HepG2 (cell line): ENCODE measurements around the gene ZNF254. TPM values are rescaled to one million over a fixed set of nuclear protein-coding genes. Genes with fewer than 3 reads are reported as not detected.

Experiments used
- ATAC-seq: fragments of 200-7000 bp; cut with Tn5 transposase; 3 replicates; pipeline ENCODE4 v1.9.1; 2020; ENCODE audit warnings: mild to moderate bottlenecking, moderate library complexity
- BruUV-seq: library from RNA; stranded (reverse); fragments of 400-500 nt; replicated peaks from 2 replicates; lab custom pipeline; 2021; lab: Mats Ljungman, UMichigan
- CTCF ChIA-PET: fragments of 300-600 bp; formaldehyde crosslinking; extraction: SDS; loops from one replicate; lab custom pipeline; 2021; ENCODE audit warnings: low total read pairs, inconsistent platforms, low intra/inter-chr PET ratio; lab: Yijun Ruan, JAX
- POLR2A ChIA-PET: fragments of 350-600 bp; sonication (Branson Sonifier 250); formaldehyde crosslinking; loops from one replicate; lab custom pipeline; 2020; ENCODE audit warnings: antibody characterized with exemption, inconsistent platforms; lab: Yijun Ruan, JAX
- DNase-seq: peaks from one replicate; pipeline ENCODE4 v3.0.0-alpha.2; 2015; ENCODE audit warnings: low spot score
- FAIRE-seq: peaks from 3 replicates; lab custom pipeline; 2011; peaks lifted over from hg19 to GRCh38; lab: Jason Lieb, UNC
- H2AFZ ChIP-seq: one replicate; pipeline ENCODE4 v1.6.1; 2011; ENCODE audit warnings: low read length, inconsistent platforms
- H3K27ac ChIP-seq: fragments of 300-600 bp; 3 replicates; pipeline ENCODE4 v1.8.0; 2011; ENCODE audit warnings: mixed run types, mild to moderate bottlenecking, mixed read lengths, low read length, inconsistent platforms; ENCODE audit not compliant: insufficient read depth; ENCODE audit errors: extremely low read length
- H3K27me3 ChIP-seq, 2 experiments: fragments of 200-600 bp in 1 of 2; 2 replicates in 1 of 2; 3 replicates in 1 of 2; pipeline versions ENCODE4 v1.6.0 to v1.8.0; 2011; ENCODE audit warnings: low read length in 2 of 2, mild to moderate bottlenecking in 2 of 2, moderate library complexity in 2 of 2, inconsistent platforms in 1 of 2; ENCODE audit not compliant: insufficient read depth in 2 of 2, control insufficient read depth in 1 of 2
- H3K36me3 ChIP-seq, 2 experiments: fragments of 200-600 bp in 1 of 2; replicated peaks in 1 of 2; 2 replicates in 1 of 2; 3 replicates in 1 of 2; pipeline versions ENCODE4 v1.5.1 to v1.8.0; 2011; ENCODE audit warnings: low read length in 2 of 2, inconsistent platforms in 1 of 2; ENCODE audit not compliant: insufficient read depth in 2 of 2, control insufficient read depth in 1 of 2
- H3K4me1 ChIP-seq: 2 replicates; pipeline ENCODE4 v1.5.1; 2012; ENCODE audit warnings: low read length, inconsistent platforms; ENCODE audit not compliant: insufficient read depth
- H3K4me2 ChIP-seq: 2 replicates; pipeline ENCODE4 v1.6.0; 2011; ENCODE audit warnings: low read depth, low read length, inconsistent platforms
- H3K4me3 ChIP-seq, 3 experiments: fragments of 200-600 bp in 1 of 3; sonication (generic), shearing (Covaris generic) in 1 of 3; replicated peaks in 1 of 3; 2 replicates each; pipeline ENCODE4 v1.5.1; 2011 to 2016; ENCODE audit warnings: low read length in 3 of 3, inconsistent platforms in 2 of 3, low read depth in 2 of 3, mild to moderate bottlenecking in 2 of 3, control low read depth in 1 of 3, mixed read lengths in 1 of 3; ENCODE audit not compliant: insufficient read depth in 1 of 3
- H3K79me2 ChIP-seq: one replicate; pipeline ENCODE4 v1.6.1; 2011; ENCODE audit warnings: low read length, inconsistent platforms; ENCODE audit not compliant: insufficient read depth
- H3K9ac ChIP-seq: 2 replicates; pipeline ENCODE4 v1.6.0; 2011; ENCODE audit warnings: mild to moderate bottlenecking, low read depth, low read length, inconsistent platforms; ENCODE audit not compliant: insufficient read depth
- H3K9me3 ChIP-seq: 2 replicates; pipeline ENCODE4 v1.5.1; 2012; ENCODE audit warnings: mild to moderate bottlenecking, low read length
- H4K20me1 ChIP-seq: 2 replicates; pipeline ENCODE4 v1.6.0; 2011; ENCODE audit warnings: inconsistent platforms, mild to moderate bottlenecking, low read length, moderate library complexity; ENCODE audit not compliant: insufficient read depth
- ARNT2 ChIP-seq: sonication (generic); formaldehyde crosslinking; IDR thresholded peaks from 2 replicates; pipeline ENCODE4 v1.8.0; 2022; ENCODE audit warnings: mild to moderate bottlenecking, low read depth, missing genetic modification reagents, moderate library complexity
- FOXM1 ChIP-seq: sonication (generic); formaldehyde crosslinking; IDR thresholded peaks from 2 replicates; pipeline ENCODE4 v1.5.0; 2020; ENCODE audit warnings: missing genetic modification reagents
- FUBP1 ChIP-seq: sonication (generic); formaldehyde crosslinking; IDR thresholded peaks from 2 replicates; pipeline ENCODE4 v1.5.1; 2020; ENCODE audit warnings: missing genetic modification reagents, mild to moderate bottlenecking, borderline replicate concordance
- HIVEP1 ChIP-seq: sonication (generic); formaldehyde crosslinking; IDR thresholded peaks from 2 replicates; pipeline ENCODE4 v1.4.0; 2020; ENCODE audit warnings: mild to moderate bottlenecking, missing genetic modification reagents
- SYNCRIP ChIP-seq: fragments of 200-400 bp; formaldehyde crosslinking; IDR thresholded peaks from 2 replicates; pipeline ENCODE4 v1.6.1; 2018; ENCODE audit warnings: mild to moderate bottlenecking, low read depth, low read length; ENCODE audit not compliant: insufficient read depth
- UBTF ChIP-seq: sonication (generic); formaldehyde crosslinking; IDR thresholded peaks from 2 replicates; pipeline ENCODE4 v1.4.0; 2020; ENCODE audit warnings: mild to moderate bottlenecking, missing genetic modification reagents
- XRCC5 ChIP-seq: fragments of 200-400 bp; formaldehyde crosslinking; optimal IDR thresholded peaks from 2 replicates; pipeline ENCODE3; 2017; ENCODE audit warnings: mild to moderate bottlenecking, low read length
- ZFY ChIP-seq: sonication (generic); formaldehyde crosslinking; IDR thresholded peaks from 2 replicates; pipeline ENCODE4 v1.4.0; 2020; ENCODE audit warnings: missing genetic modification reagents
- ZNF597 ChIP-seq: sonication (generic); formaldehyde crosslinking; IDR thresholded peaks from 2 replicates; pipeline ENCODE4 v1.5.0; 2020; ENCODE audit warnings: missing genetic modification reagents
- ZNF660 ChIP-seq: sonication (generic); formaldehyde crosslinking; IDR thresholded peaks from 2 replicates; pipeline ENCODE4 v1.5.1; 2020; ENCODE audit warnings: mild to moderate bottlenecking, low read depth, missing genetic modification reagents, borderline replicate concordance
- ZNF75D ChIP-seq: sonication (generic); formaldehyde crosslinking; IDR thresholded peaks from 2 replicates; pipeline ENCODE4 v1.8.1; 2023; ENCODE audit warnings: missing genetic modification reagents, mild to moderate bottlenecking, borderline replicate concordance
- in situ Hi-C: cut with HindIII; loops from 2 replicates; pipeline ENCODE4 v1.10.0; 2017; ENCODE audit warnings: low pct_unique_long_range_greater_than_20kb; ENCODE audit not compliant: extremely low pct_ligation_motif_present
- intact Hi-C: fragments of 100-400 bp; cut with micrococcal nuclease; formaldehyde crosslinking; loops from one replicate; pipeline ENCODE4 v1.10.0; 2022; ENCODE audit not compliant: unreplicated experiment
- polyA plus RNA-seq, 8 experiments: library from polyadenylated mRNA; depleted of rRNA in 3 of 8; stranded (reverse) in 7 of 8; unstranded in 1 of 8; fragments of >200 nt; fragmentation: Illumina TruSeq in 4 of 8; extraction: Trizol in 4 of 8; gene quantifications; 2 replicates each; pipeline versions ENCODE4 v1.2.1 to v1.2.3, GENCODE V29; 2011 to 2016; ENCODE audit warnings: low read depth in 4 of 8, missing spikeins in 1 of 8, mixed read lengths in 1 of 8; ENCODE audit not compliant: insufficient read depth in 1 of 8
- total RNA-seq, 5 experiments: library from RNA; depleted of rRNA; stranded (reverse); fragments of >200 nt; fragmentation: Illumina TruSeq; extraction: Trizol; gene quantifications; 2 replicates each; pipeline ENCODE4 v1.2.3, GENCODE V29; 2016; ENCODE audit warnings: low read depth in 1 of 5
- TF ChIP-seq, protein P1 (sequence below): sonication (generic); formaldehyde crosslinking; IDR thresholded peaks from 2 replicates; pipeline ENCODE4 v1.4.0; 2020; ENCODE audit warnings: missing genetic modification reagents
- TF ChIP-seq, protein P2 (sequence below): sonication (generic); IDR thresholded peaks from 2 replicates; pipeline ENCODE4 v1.6.1; 2016; ENCODE audit warnings: low read depth, borderline replicate concordance

ZNF254 gene
- total and polyA plus RNA-seq, 2 of the 13 experiments (the other 11 are each of a cell fraction or from before 2014, with no cell fraction given) = 2.6 to 4.6 TPM

- intact Hi-C loops (no loop called here), in situ Hi-C loops (no loop called here)
- DNase-seq (no peak), ATAC-seq (no peak), FAIRE-seq (no peak)
- no peak overlapping the region for H3K9ac ChIP-seq
- H4K20me1 ChIP-seq = no peaks in the 10 kb centered on the region
- H3K4me2 ChIP-seq = no peak overlapping the region
- TF ChIP-seq, protein P1, sequence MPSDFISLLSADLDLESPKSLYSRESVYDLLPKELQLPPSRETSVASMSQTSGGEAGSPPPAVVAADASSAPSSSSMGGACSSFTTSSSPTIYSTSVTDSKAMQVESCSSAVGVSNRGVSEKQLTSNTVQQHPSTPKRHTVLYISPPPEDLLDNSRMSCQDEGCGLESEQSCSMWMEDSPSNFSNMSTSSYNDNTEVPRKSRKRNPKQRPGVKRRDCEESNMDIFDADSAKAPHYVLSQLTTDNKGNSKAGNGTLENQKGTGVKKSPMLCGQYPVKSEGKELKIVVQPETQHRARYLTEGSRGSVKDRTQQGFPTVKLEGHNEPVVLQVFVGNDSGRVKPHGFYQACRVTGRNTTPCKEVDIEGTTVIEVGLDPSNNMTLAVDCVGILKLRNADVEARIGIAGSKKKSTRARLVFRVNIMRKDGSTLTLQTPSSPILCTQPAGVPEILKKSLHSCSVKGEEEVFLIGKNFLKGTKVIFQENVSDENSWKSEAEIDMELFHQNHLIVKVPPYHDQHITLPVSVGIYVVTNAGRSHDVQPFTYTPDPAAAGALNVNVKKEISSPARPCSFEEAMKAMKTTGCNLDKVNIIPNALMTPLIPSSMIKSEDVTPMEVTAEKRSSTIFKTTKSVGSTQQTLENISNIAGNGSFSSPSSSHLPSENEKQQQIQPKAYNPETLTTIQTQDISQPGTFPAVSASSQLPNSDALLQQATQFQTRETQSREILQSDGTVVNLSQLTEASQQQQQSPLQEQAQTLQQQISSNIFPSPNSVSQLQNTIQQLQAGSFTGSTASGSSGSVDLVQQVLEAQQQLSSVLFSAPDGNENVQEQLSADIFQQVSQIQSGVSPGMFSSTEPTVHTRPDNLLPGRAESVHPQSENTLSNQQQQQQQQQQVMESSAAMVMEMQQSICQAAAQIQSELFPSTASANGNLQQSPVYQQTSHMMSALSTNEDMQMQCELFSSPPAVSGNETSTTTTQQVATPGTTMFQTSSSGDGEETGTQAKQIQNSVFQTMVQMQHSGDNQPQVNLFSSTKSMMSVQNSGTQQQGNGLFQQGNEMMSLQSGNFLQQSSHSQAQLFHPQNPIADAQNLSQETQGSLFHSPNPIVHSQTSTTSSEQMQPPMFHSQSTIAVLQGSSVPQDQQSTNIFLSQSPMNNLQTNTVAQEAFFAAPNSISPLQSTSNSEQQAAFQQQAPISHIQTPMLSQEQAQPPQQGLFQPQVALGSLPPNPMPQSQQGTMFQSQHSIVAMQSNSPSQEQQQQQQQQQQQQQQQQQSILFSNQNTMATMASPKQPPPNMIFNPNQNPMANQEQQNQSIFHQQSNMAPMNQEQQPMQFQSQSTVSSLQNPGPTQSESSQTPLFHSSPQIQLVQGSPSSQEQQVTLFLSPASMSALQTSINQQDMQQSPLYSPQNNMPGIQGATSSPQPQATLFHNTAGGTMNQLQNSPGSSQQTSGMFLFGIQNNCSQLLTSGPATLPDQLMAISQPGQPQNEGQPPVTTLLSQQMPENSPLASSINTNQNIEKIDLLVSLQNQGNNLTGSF (CRISPR knock-in tag) = no peak
- TF ChIP-seq XRCC5 = no peak
- TF ChIP-seq ZNF597 = no peak
- TF ChIP-seq ZNF75D = no peak
- TF ChIP-seq HIVEP1 = no peak
- TF ChIP-seq FOXM1 (CRISPR knock-in tag) = no peak
- no peak for TF ChIP-seq ZNF660 (CRISPR knock-in tag)
- no peak for TF ChIP-seq FUBP1
- no peak for TF ChIP-seq ARNT2 (CRISPR knock-in tag)
- TF ChIP-seq UBTF (CRISPR knock-in tag) = no peak
- TF ChIP-seq ZFY = no peak
- TF ChIP-seq, protein P2, sequence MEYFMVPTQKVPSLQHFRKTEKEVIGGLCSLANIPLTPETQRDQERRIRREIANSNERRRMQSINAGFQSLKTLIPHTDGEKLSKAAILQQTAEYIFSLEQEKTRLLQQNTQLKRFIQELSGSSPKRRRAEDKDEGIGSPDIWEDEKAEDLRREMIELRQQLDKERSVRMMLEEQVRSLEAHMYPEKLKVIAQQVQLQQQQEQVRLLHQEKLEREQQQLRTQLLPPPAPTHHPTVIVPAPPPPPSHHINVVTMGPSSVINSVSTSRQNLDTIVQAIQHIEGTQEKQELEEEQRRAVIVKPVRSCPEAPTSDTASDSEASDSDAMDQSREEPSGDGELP = no peak
- TF ChIP-seq SYNCRIP = no peak
- H3K79me2 ChIP-seq = no peaks in the 10 kb centered on the region
- H3K4me3 ChIP-seq = no peak overlapping the region
- ChIA-PET CTCF (no interaction called here), POLR2A (no interaction called here)
- H3K27ac ChIP-seq = no peak overlapping the region
- H3K4me1 ChIP-seq = no peaks in the 10 kb centered on the region
- no peak overlapping the region for H2AFZ ChIP-seq
- H3K36me3 ChIP-seq = peaks cover 4 to 5% of the 10 kb centered on the region in 2 experiments; a peak in 4 of 5 replicates
- no peaks in the 10 kb centered on the region for H3K27me3 ChIP-seq
- BruUV-seq = no TSS peak
- no peaks in the 10 kb centered on the region for H3K9me3 ChIP-seq
Measured at GRCh38 chr19:24072720-24073119, 14.3 kb upstream of the ZNF254 start.
